22Rv1 (cell line): Measurements from ENCODE around the gene CCL19.

Experiments
- CTCF ChIP-seq: fragments of 450-650 bp; IDR thresholded peaks from 2 replicates; pipeline ENCODE4 v1.5.1; 2017; ENCODE audit warnings: mild to moderate bottlenecking
- ZFX ChIP-seq: fragments of 450-650 bp; IDR thresholded peaks from 2 replicates; pipeline ENCODE4 v1.6.1; 2017; ENCODE audit warnings: antibody characterized with exemption, borderline replicate concordance

GRCh38 chr9:34665381-34666250 lies 25.5 kb downstream of the CCL19 start:
- no peak for TF ChIP-seq CTCF
- TF ChIP-seq ZFX, result no peak
